Trophoblast cell (in vitro differentiated cells and primary cell): ENCODE results near the gene SIAH1.
"Not testable (repeated sequence)": the region's sequence is repeated elsewhere in the genome, so short reads cannot be mapped to it uniquely, and the experiment has no call there.

Experiments
- DNase-seq, 2 donors: peaks; one replicate each; pipeline ENCODE4 v3.0.0-alpha.2; 2016
- H2AFZ ChIP-seq: 2 replicates; pipeline ENCODE4 v1.6.1; 2013; ENCODE audit warnings: low read length, moderate library complexity, mild to moderate bottlenecking; ENCODE audit not compliant: insufficient read depth, poor library complexity
- H2AK5ac ChIP-seq: 2 replicates; pipeline ENCODE4 v1.6.1; 2013; ENCODE audit warnings: mild to moderate bottlenecking, low read length
- H2BK120ac ChIP-seq: 2 replicates; pipeline ENCODE4 v1.6.1; 2013; ENCODE audit warnings: low read length, mild to moderate bottlenecking, moderate library complexity; ENCODE audit not compliant: insufficient read depth, poor library complexity
- H2BK12ac ChIP-seq: 2 replicates; pipeline ENCODE4 v1.6.1; 2013; ENCODE audit warnings: mild to moderate bottlenecking, low read length, moderate library complexity
- H2BK5ac ChIP-seq: 2 replicates; pipeline ENCODE4 v1.6.1; 2013; ENCODE audit warnings: low read length, low read depth, moderate library complexity, mild to moderate bottlenecking; ENCODE audit not compliant: poor library complexity
- H3K14ac ChIP-seq: 2 replicates; pipeline ENCODE4 v1.6.1; 2013; ENCODE audit warnings: mild to moderate bottlenecking, low read length
- H3K18ac ChIP-seq: 2 replicates; pipeline ENCODE4 v1.6.1; 2013; ENCODE audit warnings: mild to moderate bottlenecking, low read length
- H3K23ac ChIP-seq: 2 replicates; pipeline ENCODE4 v1.6.1; 2013; ENCODE audit warnings: low read length
- H3K27ac ChIP-seq: 2 replicates; pipeline ENCODE4 v1.5.1; 2013; ENCODE audit warnings: low read depth, mild to moderate bottlenecking, inconsistent platforms, low read length, moderate library complexity
- H3K27me3 ChIP-seq: 2 replicates; pipeline ENCODE4 v1.6.1; 2013; ENCODE audit warnings: inconsistent platforms, mild to moderate bottlenecking, low read length, moderate library complexity; ENCODE audit not compliant: insufficient read depth
- H3K36me3 ChIP-seq, 2 experiments: 1 replicate in 1 of 2; 2 replicates in 1 of 2; pipeline ENCODE4 v1.6.1; 2013; ENCODE audit warnings: low read length in 2 of 2, mild to moderate bottlenecking in 2 of 2, moderate library complexity in 1 of 2; ENCODE audit not compliant: insufficient read depth in 2 of 2, control insufficient read depth in 1 of 2
- H3K4ac ChIP-seq: 2 replicates; pipeline ENCODE4 v1.6.1; 2013; ENCODE audit warnings: low read depth, mild to moderate bottlenecking, low read length, moderate library complexity
- H3K4me1 ChIP-seq, 2 experiments: 1 replicate in 1 of 2; 2 replicates in 1 of 2; pipeline ENCODE4 v1.6.1; 2013; ENCODE audit warnings: low read length in 2 of 2, mild to moderate bottlenecking in 2 of 2, moderate library complexity in 1 of 2; ENCODE audit not compliant: insufficient read depth in 2 of 2, control insufficient read depth in 1 of 2
- H3K4me2 ChIP-seq: 2 replicates; pipeline ENCODE4 v1.6.1; 2013; ENCODE audit warnings: inconsistent platforms, mild to moderate bottlenecking, low read length, moderate library complexity
- H3K4me3 ChIP-seq: 2 replicates; pipeline ENCODE4 v1.5.1; 2013; ENCODE audit warnings: mild to moderate bottlenecking, low read depth, low read length, inconsistent platforms
- H3K79me1 ChIP-seq: one replicate; pipeline ENCODE4 v1.6.1; 2013; ENCODE audit warnings: low read length
- H3K79me2 ChIP-seq: 2 replicates; pipeline ENCODE4 v1.6.1; 2013; ENCODE audit warnings: low read length, mild to moderate bottlenecking; ENCODE audit not compliant: control insufficient read depth, insufficient read depth, poor library complexity
- H3K9ac ChIP-seq: 2 replicates; pipeline ENCODE4 v1.6.1; 2013; ENCODE audit warnings: mild to moderate bottlenecking, low read length
- H3K9me3 ChIP-seq: 2 replicates; pipeline ENCODE4 v1.6.1; 2013; ENCODE audit warnings: low read depth, mild to moderate bottlenecking, control low read depth, inconsistent platforms, low read length; ENCODE audit not compliant: insufficient read depth
- H4K12ac ChIP-seq: 2 replicates; pipeline ENCODE4 v1.6.1; 2013; ENCODE audit warnings: low read depth, mild to moderate bottlenecking, low read length, moderate library complexity
- H4K8ac ChIP-seq: 2 replicates; pipeline ENCODE4 v1.6.1; 2013; ENCODE audit warnings: low read depth, mild to moderate bottlenecking, low read length, moderate library complexity
- H4K91ac ChIP-seq: one replicate; pipeline ENCODE4 v1.6.1; 2013; ENCODE audit warnings: low read depth, mild to moderate bottlenecking, low read length, moderate library complexity
- WGBS: extraction: QIAGEN DNeasy Blood & Tissue Kit; methylation state at CpG from one replicate; pipeline ENCODE4 v1.1.7; 2013; ENCODE audit warnings: missing lambda C conversion rate; ENCODE audit not compliant: insufficient read length, insufficient coverage; ENCODE audit errors: extremely low coverage; 5-methylcytosine and 5-hydroxymethylcytosine counted together

Gene SIAH1

DNA sequence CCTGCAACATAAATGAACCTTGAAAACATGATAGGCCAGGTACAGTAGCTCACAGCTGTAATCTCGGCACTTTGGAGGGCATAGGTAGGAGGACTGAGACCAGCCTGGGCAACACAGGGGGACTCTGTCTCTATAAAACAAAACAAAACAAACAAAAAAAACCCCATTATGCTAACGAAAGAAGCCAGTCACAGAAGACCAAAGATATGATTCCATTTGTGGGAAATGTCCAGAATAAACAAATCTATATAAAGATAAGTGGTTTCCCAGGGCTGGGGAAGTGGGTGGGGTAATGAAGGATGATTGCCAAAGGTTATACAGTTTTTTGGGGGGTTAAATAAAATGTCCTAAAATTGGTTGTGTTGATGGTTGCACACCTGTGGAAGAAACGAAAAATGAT, 36.5 kb upstream of the SIAH1 start:
- no peak overlapping the region for H3K14ac ChIP-seq
- no peak overlapping the region for H3K27ac ChIP-seq
- no peak overlapping the region for H3K4ac ChIP-seq
- no peak overlapping the region for H4K12ac ChIP-seq
- no peaks in the 10 kb centered on the region for H3K9me3 ChIP-seq
- no peaks in the 10 kb centered on the region for H3K4me1 ChIP-seq
- H3K9ac ChIP-seq: no peak overlapping the region
- no peak overlapping the region for H3K18ac ChIP-seq
- H3K4me2 ChIP-seq: no peak overlapping the region
- H2BK120ac ChIP-seq: no peak overlapping the region
- H3K27me3 ChIP-seq: no peaks in the 10 kb centered on the region
- WGBS: no CpG with 5 or more reads among the region's 3 CpGs
- no peaks in the 10 kb centered on the region for H3K79me1 ChIP-seq
- no peak overlapping the region for H3K4me3 ChIP-seq
- H3K36me3 ChIP-seq: no peaks in the 10 kb centered on the region
- DNase-seq: no peak
- H3K79me2 ChIP-seq: no peaks in the 10 kb centered on the region
- no peak overlapping the region for H2BK5ac ChIP-seq
- no peak overlapping the region for H4K91ac ChIP-seq
- H2AFZ ChIP-seq: no peak overlapping the region
- no peak overlapping the region for H4K8ac ChIP-seq
- no peak overlapping the region for H3K23ac ChIP-seq
- H2BK12ac ChIP-seq: no peak overlapping the region
- no peak overlapping the region for H2AK5ac ChIP-seq

DNA sequence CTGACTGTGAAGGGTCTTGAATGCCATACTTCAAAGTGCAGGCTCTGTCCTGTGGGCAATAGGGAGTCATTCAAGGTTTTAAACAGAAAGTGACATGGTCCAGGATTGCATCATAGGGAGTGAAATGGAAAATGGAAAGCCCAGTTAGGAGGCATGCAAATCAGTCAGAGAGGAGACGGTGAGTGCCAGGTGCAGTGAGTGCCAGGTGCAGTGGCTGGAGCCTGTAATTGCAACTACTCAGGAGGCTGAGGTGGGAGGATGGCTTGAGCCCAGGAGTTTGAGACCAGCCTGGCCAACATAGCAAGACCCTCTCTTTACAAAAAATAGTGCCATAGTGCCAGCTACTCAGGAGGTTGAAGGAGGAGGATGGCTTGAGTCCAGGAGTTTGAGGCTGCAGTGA, 35.2 kb upstream of the SIAH1 start:
- H3K18ac ChIP-seq: no peak overlapping the region
- no peak overlapping the region for H4K8ac ChIP-seq
- H2AFZ ChIP-seq: no peak overlapping the region
- H3K27me3 ChIP-seq: no peaks in the 10 kb centered on the region
- H3K4ac ChIP-seq: no peak overlapping the region
- H2AK5ac ChIP-seq: no peak overlapping the region
- H4K91ac ChIP-seq: no peak overlapping the region
- H2BK120ac ChIP-seq: no peak overlapping the region
- no peak overlapping the region for H2BK5ac ChIP-seq
- no CpG with 5 or more reads among the region's 1 CpG for WGBS
- H4K12ac ChIP-seq: no peak overlapping the region
- H3K23ac ChIP-seq: no peak overlapping the region
- no peak overlapping the region for H3K27ac ChIP-seq
- no peak overlapping the region for H3K14ac ChIP-seq
- H3K9me3 ChIP-seq: no peaks in the 10 kb centered on the region
- no peak for DNase-seq
- no peaks in the 10 kb centered on the region for H3K79me2 ChIP-seq
- H3K4me2 ChIP-seq: no peak overlapping the region
- no peaks in the 10 kb centered on the region for H3K4me1 ChIP-seq
- H2BK12ac ChIP-seq: no peak overlapping the region
- no peak overlapping the region for H3K9ac ChIP-seq
- H3K36me3 ChIP-seq: no peaks in the 10 kb centered on the region
- H3K79me1 ChIP-seq: no peaks in the 10 kb centered on the region
- H3K4me3 ChIP-seq: no peak overlapping the region

DNA sequence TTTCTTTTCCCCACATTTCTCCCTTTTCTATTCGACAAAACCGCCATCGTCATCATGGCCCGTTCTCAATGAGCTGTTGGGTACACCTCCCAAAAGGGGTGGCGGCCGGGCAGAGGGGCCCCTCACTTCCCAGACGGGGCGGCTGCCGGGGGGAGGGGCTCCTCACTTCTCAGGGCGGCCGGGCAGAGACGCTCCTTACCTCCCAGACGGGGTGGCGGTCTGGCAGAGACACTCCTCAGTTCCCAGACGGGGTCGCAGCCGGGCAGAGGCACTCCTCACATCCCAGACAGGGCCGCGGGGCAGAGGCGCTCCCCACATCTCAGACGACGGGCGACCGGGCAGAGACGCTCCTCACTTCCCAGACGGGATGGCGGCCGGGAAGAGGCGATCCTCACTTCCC, 31.4 kb upstream of the SIAH1 start:
- no CpG with 5 or more reads among the region's 29 CpGs for WGBS
- not testable (repeated sequence) for H2BK120ac ChIP-seq, H2AFZ ChIP-seq

DNA sequence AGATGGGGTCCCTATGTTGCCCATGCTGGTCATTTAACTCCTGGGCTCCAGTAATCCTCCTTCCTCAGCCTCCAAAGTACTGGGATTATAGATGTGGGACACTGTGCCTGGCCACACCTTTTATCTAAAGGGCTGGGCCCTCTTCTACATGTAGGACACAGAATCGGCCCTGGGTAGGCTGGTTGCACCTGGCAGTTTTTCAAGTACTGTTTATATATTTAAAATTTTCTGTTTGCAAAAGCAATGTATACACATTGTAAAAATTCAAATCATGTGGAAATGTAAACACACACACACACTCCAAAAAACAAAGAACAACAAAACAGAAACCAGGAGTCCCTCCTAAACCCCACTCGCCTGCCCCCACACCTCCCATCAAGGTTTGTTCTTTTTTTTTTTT, 28.1 kb upstream of the SIAH1 start:
- Histone ChIP-seq H4K12ac (no peak overlapping the region), H3K18ac (no peak overlapping the region), H3K4me2 (no peak overlapping the region), H3K14ac (no peak overlapping the region), H3K4me3 (no peak overlapping the region), H3K27ac (no peak overlapping the region), H3K4me1 (peaks cover 2 to 6% of the 10 kb centered on the region in 2 experiments), H3K23ac (no peak overlapping the region), H3K9ac (no peak overlapping the region), H3K27me3 (no peaks in the 10 kb centered on the region), H2AFZ (no peak overlapping the region), H2AK5ac (no peak overlapping the region), H2BK120ac (no peak overlapping the region), H3K79me2 (no peaks in the 10 kb centered on the region), H2BK5ac (no peak overlapping the region), H3K9me3 (no peaks in the 10 kb centered on the region), H4K8ac (no peak overlapping the region), H2BK12ac (no peak overlapping the region), H3K4ac (no peak overlapping the region), H4K91ac (no peak overlapping the region), H3K36me3 (no peaks in the 10 kb centered on the region), H3K79me1 (peaks cover 6% of the 10 kb centered on the region)
- DNase-seq: no peak
- WGBS: no CpG with 5 or more reads among the region's 2 CpGs

More for the DNA sequence above, 31.4 kb upstream of the SIAH1 start:
- H3K27ac ChIP-seq, H4K8ac ChIP-seq, H3K9me3 ChIP-seq, H3K79me1 ChIP-seq, DNase-seq, H3K4me3 ChIP-seq, H3K36me3 ChIP-seq, H3K79me2 ChIP-seq, H2BK5ac ChIP-seq, H3K23ac ChIP-seq, H3K14ac ChIP-seq, H3K4ac ChIP-seq, H4K12ac ChIP-seq, H3K27me3 ChIP-seq, H3K4me2 ChIP-seq, H2BK12ac ChIP-seq, H3K18ac ChIP-seq, H2AK5ac ChIP-seq, H4K91ac ChIP-seq, H3K4me1 ChIP-seq, H3K9ac ChIP-seq: not testable (repeated sequence)
